ENCODE measurements around the gene CDKAL1.

DNA sequence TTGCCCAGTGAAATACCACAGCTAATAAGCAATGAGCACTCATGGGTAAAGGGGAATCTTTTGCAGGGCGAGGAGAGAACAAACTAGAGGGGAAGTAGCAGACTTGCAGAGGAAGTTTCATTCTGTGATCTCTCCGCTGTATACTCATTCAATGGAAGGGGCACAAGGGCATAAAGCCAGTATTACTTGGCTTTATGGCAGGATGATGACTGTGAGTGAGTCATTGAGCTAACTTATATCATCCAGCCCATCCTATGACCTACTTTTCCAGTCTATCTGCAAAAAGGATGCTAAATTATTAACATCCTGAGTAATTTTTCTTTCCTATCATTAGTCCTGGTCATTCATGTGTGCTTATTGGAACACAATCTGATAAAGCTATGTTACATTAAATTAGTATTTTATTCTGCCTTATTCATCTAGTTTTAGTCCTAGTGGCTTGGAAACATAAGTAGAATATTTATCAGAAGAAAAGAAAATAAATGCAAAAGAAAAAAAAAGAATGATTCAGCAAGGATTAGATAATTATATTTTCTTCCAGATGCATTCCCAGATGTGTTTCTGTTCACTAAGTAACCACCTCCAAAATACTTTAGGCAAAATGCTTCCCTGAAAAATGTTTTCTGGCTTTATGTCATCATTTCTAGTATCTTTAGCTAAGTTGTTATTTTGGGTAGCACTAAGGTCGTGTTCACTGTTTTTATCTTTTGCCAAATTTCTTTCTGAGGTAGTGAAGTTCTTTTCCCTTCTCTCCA is 471.7 kb downstream of the CDKAL1 start:
- TF ChIP-seq, protein P1, sequence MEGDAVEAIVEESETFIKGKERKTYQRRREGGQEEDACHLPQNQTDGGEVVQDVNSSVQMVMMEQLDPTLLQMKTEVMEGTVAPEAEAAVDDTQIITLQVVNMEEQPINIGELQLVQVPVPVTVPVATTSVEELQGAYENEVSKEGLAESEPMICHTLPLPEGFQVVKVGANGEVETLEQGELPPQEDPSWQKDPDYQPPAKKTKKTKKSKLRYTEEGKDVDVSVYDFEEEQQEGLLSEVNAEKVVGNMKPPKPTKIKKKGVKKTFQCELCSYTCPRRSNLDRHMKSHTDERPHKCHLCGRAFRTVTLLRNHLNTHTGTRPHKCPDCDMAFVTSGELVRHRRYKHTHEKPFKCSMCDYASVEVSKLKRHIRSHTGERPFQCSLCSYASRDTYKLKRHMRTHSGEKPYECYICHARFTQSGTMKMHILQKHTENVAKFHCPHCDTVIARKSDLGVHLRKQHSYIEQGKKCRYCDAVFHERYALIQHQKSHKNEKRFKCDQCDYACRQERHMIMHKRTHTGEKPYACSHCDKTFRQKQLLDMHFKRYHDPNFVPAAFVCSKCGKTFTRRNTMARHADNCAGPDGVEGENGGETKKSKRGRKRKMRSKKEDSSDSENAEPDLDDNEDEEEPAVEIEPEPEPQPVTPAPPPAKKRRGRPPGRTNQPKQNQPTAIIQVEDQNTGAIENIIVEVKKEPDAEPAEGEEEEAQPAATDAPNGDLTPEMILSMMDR (IDR thresholded peaks at IDR 0.05) = no peak
- TF ChIP-seq EZH2 (IDR thresholded peaks at IDR 0.05) (no peak), EZH2phosphoT487 (IDR thresholded peaks at IDR 0.05) (no peak)

Data from neural progenitor cell (in vitro differentiated cells).